Measurements from ENCODE around the gene SESN1. TPM values are rescaled to one million over a fixed set of nuclear protein-coding genes. Genes with fewer than 3 reads are reported as not detected.

Gene SESN1
- total RNA-seq, 1 donor from 2014 or later: 40.8 TPM

- TF ChIP-seq EZH2 (IDR thresholded peaks at IDR 0.05) (no peak), CTCF (IDR thresholded peaks at IDR 0.05) (no peak), EZH2phosphoT487 (IDR thresholded peaks at IDR 0.05) (no peak)
- Histone ChIP-seq H3F3A (ENCODE audit: low read depth) (peaks cover 5% of the 10 kb centered on the region), H3K9me3 (ENCODE audit: low read depth) (no peaks in the 10 kb centered on the region), H2AFZ (replicated peaks) (no peak overlapping the region), H4K20me1 (ENCODE audit: low read depth) (no peaks in the 10 kb centered on the region), H3K4me2 (no peak overlapping the region), H3K4me3 (no peak overlapping the region), H3K36me3 (no peaks in the 10 kb centered on the region), H3K27me3 (no peaks in the 10 kb centered on the region), H3K27ac (no peak overlapping the region), H3K4me1 (peaks cover 25% of the 10 kb centered on the region), H3K79me2 (ENCODE audit: low read depth) (no peaks in the 10 kb centered on the region), H3K9ac (no peak overlapping the region)
- Mint-ChIP-seq H3K4me3 (no peak overlapping the region), H3K27ac (no peak overlapping the region), H3K27me3 (ENCODE audit: insufficient read depth, low read depth) (no peaks in the 10 kb centered on the region), H3K9me3 (peaks cover 5% of the 10 kb centered on the region), H3K36me3 (peaks cover 3% of the 10 kb centered on the region), H3K4me1 (peaks cover 23% of the 10 kb centered on the region)
- no peak for DNase-seq (ENCODE audit: low spot score)
Measured at GRCh38 chr6:109052852-109053251, 41.8 kb downstream of the SESN1 start.

GRCh38 chr6:109052018-109052651 lies 42.5 kb downstream of the SESN1 start:
- Mint-ChIP-seq H3K27ac (no peak overlapping the region), H3K4me3 (no peak overlapping the region), H3K9me3 (peaks cover 5% of the 10 kb centered on the region), H3K36me3 (peaks cover 3% of the 10 kb centered on the region), H3K27me3 (ENCODE audit: insufficient read depth, low read depth) (no peaks in the 10 kb centered on the region), H3K4me1 (peaks cover 23% of the 10 kb centered on the region)
- Histone ChIP-seq H2AFZ (replicated peaks) (no peak overlapping the region), H3K27ac (no peak overlapping the region), H4K20me1 (ENCODE audit: low read depth) (no peaks in the 10 kb centered on the region), H3K4me1 (peaks cover 25% of the 10 kb centered on the region), H3K79me2 (ENCODE audit: low read depth) (no peaks in the 10 kb centered on the region), H3K4me3 (no peak overlapping the region), H3K9ac (no peak overlapping the region), H3K27me3 (no peaks in the 10 kb centered on the region), H3K36me3 (no peaks in the 10 kb centered on the region), H3K4me2 (no peak overlapping the region), H3K9me3 (ENCODE audit: low read depth) (no peaks in the 10 kb centered on the region), H3F3A (ENCODE audit: low read depth) (peaks cover 5% of the 10 kb centered on the region)
- TF ChIP-seq EZH2 (IDR thresholded peaks at IDR 0.05): no peak
- no peak for TF ChIP-seq CTCF (IDR thresholded peaks at IDR 0.05)
- TF ChIP-seq EZH2phosphoT487 (IDR thresholded peaks at IDR 0.05): no peak
- DNase-seq (ENCODE audit: low spot score): no peak

- H2AFZ ChIP-seq (replicated peaks): no peak overlapping the region
- Mint-ChIP-seq H3K27ac (no peak overlapping the region), H3K27me3 (ENCODE audit: insufficient read depth, low read depth) (no peaks in the 10 kb centered on the region), H3K9me3 (peaks cover 5% of the 10 kb centered on the region), H3K4me1 (peaks cover 23% of the 10 kb centered on the region), H3K36me3 (peaks cover 3% of the 10 kb centered on the region), H3K4me3 (no peak overlapping the region)
- peak; percentile 9 for DNase-seq (ENCODE audit: low spot score)
- no peak overlapping the region for H3K4me2 ChIP-seq
- H3K27me3 ChIP-seq: no peaks in the 10 kb centered on the region
- H3K9ac ChIP-seq: no peak overlapping the region
- H3K27ac ChIP-seq: no peak overlapping the region
- H3F3A ChIP-seq (ENCODE audit: low read depth): peaks cover 5% of the 10 kb centered on the region
- no peaks in the 10 kb centered on the region for H3K9me3 ChIP-seq (ENCODE audit: low read depth)
- peaks cover 25% of the 10 kb centered on the region for H3K4me1 ChIP-seq
- no peaks in the 10 kb centered on the region for H4K20me1 ChIP-seq (ENCODE audit: low read depth)
- no peak overlapping the region for H3K4me3 ChIP-seq
- TF ChIP-seq EZH2phosphoT487 (IDR thresholded peaks at IDR 0.05): no peak
- TF ChIP-seq EZH2 (IDR thresholded peaks at IDR 0.05): no peak
- H3K36me3 ChIP-seq: no peaks in the 10 kb centered on the region
- no peaks in the 10 kb centered on the region for H3K79me2 ChIP-seq (ENCODE audit: low read depth)
Measured at GRCh38 chr6:109051301-109052017, 43.2 kb downstream of the SESN1 start.

Data from neural progenitor cell (in vitro differentiated cells).